Upper lobe of left lung (tissue), 6 donors: ENCODE measurements around the gene EDN2. TPM values are rescaled to one million over a fixed set of nuclear protein-coding genes. Genes with fewer than 3 reads are reported as not detected.
A peak's percentile ranks its signal among the peaks of the same experiment; 100 is the strongest.

Experiments
- ATAC-seq, 2 donors: fragments of 200-7000 bp; cut with Tn5 transposase; one replicate each; pipeline ENCODE4 v1.9.1; 2022; ENCODE audit warnings: mild to moderate bottlenecking in 2 of 2, moderate library complexity in 2 of 2; ENCODE audit not compliant: low FRiP score in 2 of 2
- DNase-seq, 2 donors: peaks; one replicate each; pipeline ENCODE4 v3.0.0-alpha.2; 2019 to 2020
- H3K27ac ChIP-seq, 4 donors: fragments of 200-600 bp; sonication (generic); one replicate each; pipeline ENCODE4 v1.5.1; 2016 to 2019
- H3K27me3 ChIP-seq, 4 donors: fragments of 200-600 bp; sonication (generic); one replicate each; pipeline ENCODE4 v1.5.1; 2017 to 2019
- H3K36me3 ChIP-seq, 4 donors: fragments of 200-600 bp; sonication (generic); one replicate each; pipeline ENCODE4 v1.5.1; 2016 to 2019
- H3K4me1 ChIP-seq, 4 donors: fragments of 200-600 bp; sonication (generic); one replicate each; pipeline ENCODE4 v1.5.1; 2018 to 2019
- H3K4me3 ChIP-seq, 4 donors: fragments of 200-600 bp; sonication (generic); one replicate each; pipeline ENCODE4 v1.5.1; 2017 to 2019; ENCODE audit warnings: mild to moderate bottlenecking in 2 of 4, moderate library complexity in 1 of 4
- H3K9me3 ChIP-seq, 4 donors: fragments of 200-600 bp; sonication (generic); one replicate each; pipeline ENCODE4 v1.5.1; 2018 to 2019
- CTCF ChIP-seq, 6 experiments: fragments of 450-650 bp in 4 of 6; fragments of 200-600 bp in 2 of 6; sonication (generic) in 2 of 6; IDR thresholded peaks; one replicate each; pipeline ENCODE4 v1.5.1; 2016 to 2019; ENCODE audit warnings: antibody characterized with exemption in 6 of 6
- EP300 ChIP-seq, 4 donors: sonication (generic); formaldehyde crosslinking; IDR thresholded peaks; one replicate each; pipeline ENCODE4 v1.5.1; 2017; ENCODE audit warnings: antibody characterized with exemption in 4 of 4, control low read depth in 2 of 4
- POLR2A ChIP-seq, 4 donors: fragments of 450-650 bp; IDR thresholded peaks; one replicate each; pipeline ENCODE4 v1.5.1; 2016 to 2017; ENCODE audit warnings: antibody characterized with exemption in 4 of 4, mild to moderate bottlenecking in 2 of 4
- POLR2AphosphoS5 ChIP-seq, 2 donors: sonication (generic); formaldehyde crosslinking; IDR thresholded peaks; one replicate each; pipeline ENCODE4 v1.5.1; 2017; ENCODE audit warnings: antibody characterized with exemption in 2 of 2
- WGBS, 2 donors: methylation state at CpG; one replicate each; pipeline ENCODE4 v1.1.5; 2017 to 2018; 5-methylcytosine and 5-hydroxymethylcytosine counted together
- total RNA-seq, 6 donors: library from RNA; depleted of rRNA in 4 of 6; stranded (reverse); fragments of >200 nt in 4 of 6; gene quantifications; one replicate each; pipeline versions ENCODE4 v1.1.0 to v1.2.1, GENCODE V29; 2016 to 2021
- donor health status: DM: no; HTN: no; CAD: no; lungs with moderate emphysema.
- donor health status: DM: no; HTN: yes; CAD: no; lungs with severe emphysema.

Gene EDN2
- total RNA-seq, 6 donors from 2014 or later = 0.49 to 4.0 (median 0.77) TPM; not detected in 3

- Histone ChIP-seq H3K27me3 (no peaks in the 10 kb centered on the region), H3K27ac (peak overlapping the region; percentile 27 to 78 (median 46)), H3K36me3 (peaks cover 0 to 26% (median 0%) of the 10 kb centered on the region in 4 donors), H3K9me3 (no peaks in the 10 kb centered on the region), H3K4me3 (no peak overlapping the region), H3K4me1 (peaks cover 28 to 33% (median 31%) of the 10 kb centered on the region in 4 donors)
- ATAC-seq (peak in 1 of 2 donors; percentile 36), DNase-seq (peak in 1 of 2 donors; percentile 82)
- WGBS, 2 donors = 71 to 76% methylated on average over 4 to 5 of the region's 5 CpGs
- TF ChIP-seq POLR2A (IDR thresholded peaks at IDR 0.05) = no peak
- TF ChIP-seq CTCF (IDR thresholded peaks at IDR 0.05) = peak in 3 of 6 experiments; percentile 2 to 20 (median 4)
- peak in 1 of 2 donors; percentile 61 for TF ChIP-seq POLR2AphosphoS5 (IDR thresholded peaks at IDR 0.05)
- TF ChIP-seq EP300 (IDR thresholded peaks at IDR 0.05) = peak in 1 of 4 donors; percentile 62
These were observed 30.7 kb upstream of the EDN2 start for GRCh38 chr1:41515131-41515678.

GRCh38 chr1:41514381-41514780 is 29.9 kb upstream of the EDN2 start:
- Histone ChIP-seq H3K4me3 (no peak overlapping the region), H3K9me3 (no peaks in the 10 kb centered on the region), H3K4me1 (peaks cover 31 to 33% (median 31%) of the 10 kb centered on the region in 4 donors), H3K27ac (peak overlapping the region in 3 of 4 donors; percentile 27 to 78 (median 44)), H3K27me3 (no peaks in the 10 kb centered on the region), H3K36me3 (peaks cover 0 to 26% (median 0%) of the 10 kb centered on the region in 4 donors)
- ATAC-seq = no peak
- no peak for TF ChIP-seq POLR2AphosphoS5 (IDR thresholded peaks at IDR 0.05)
- TF ChIP-seq CTCF (IDR thresholded peaks at IDR 0.05) = no peak
- TF ChIP-seq EP300 (IDR thresholded peaks at IDR 0.05) = no peak
- TF ChIP-seq POLR2A (IDR thresholded peaks at IDR 0.05) = no peak
- peak in 1 of 2 donors; percentile 55 for DNase-seq
- WGBS, 2 donors = 71 to 79% methylated on average over 5 to 8 of the region's 8 CpGs

GRCh38 chr1:41513383-41513735 is 28.9 kb upstream of the EDN2 start:
- ATAC-seq = no peak
- TF ChIP-seq CTCF (IDR thresholded peaks at IDR 0.05) (peak in 1 of 6 experiments; percentile 14), POLR2AphosphoS5 (IDR thresholded peaks at IDR 0.05) (no peak)
- no peaks in the 10 kb centered on the region for H3K27me3 ChIP-seq
- DNase-seq = no peak
- peaks cover 0 to 26% (median 0%) of the 10 kb centered on the region in 4 donors for H3K36me3 ChIP-seq
- 84 to 95% methylated on average over 7 to 13 of the region's 17 CpGs for WGBS, 2 donors
- no peak overlapping the region for H3K4me3 ChIP-seq
- no peaks in the 10 kb centered on the region for H3K9me3 ChIP-seq
- peaks cover 31 to 33% (median 31%) of the 10 kb centered on the region in 4 donors for H3K4me1 ChIP-seq
- no peak overlapping the region for H3K27ac ChIP-seq

- Histone ChIP-seq H3K27ac (no peak overlapping the region), H3K36me3 (peaks cover 0 to 26% (median 0%) of the 10 kb centered on the region in 4 donors), H3K4me3 (no peak overlapping the region), H3K4me1 (peaks cover 31 to 37% (median 32%) of the 10 kb centered on the region in 4 donors), H3K9me3 (no peaks in the 10 kb centered on the region), H3K27me3 (no peaks in the 10 kb centered on the region)
- TF ChIP-seq CTCF (IDR thresholded peaks at IDR 0.05) (no peak), POLR2AphosphoS5 (IDR thresholded peaks at IDR 0.05) (no peak), POLR2A (IDR thresholded peaks at IDR 0.05) (no peak), EP300 (IDR thresholded peaks at IDR 0.05) (no peak)
- DNase-seq (no peak), ATAC-seq (no peak)
- 94 to 96% methylated on average over 25 to 27 of the region's 27 CpGs for WGBS, 2 donors
These were observed 28.4 kb upstream of the EDN2 start for GRCh38 chr1:41512701-41513382.
